HepG2 (cell line): Measurements from ENCODE around the gene PIM3. TPM values are rescaled to one million over a fixed set of nuclear protein-coding genes. Genes with fewer than 3 reads are reported as not detected.

ENCODE experiments used
- ATAC-seq: fragments of 200-7000 bp; cut with Tn5 transposase; 3 replicates; pipeline ENCODE4 v1.9.1; 2020; ENCODE audit warnings: mild to moderate bottlenecking, moderate library complexity
- BruUV-seq: library from RNA; stranded (reverse); fragments of 400-500 nt; replicated peaks from 2 replicates; lab custom pipeline; 2021; lab: Mats Ljungman, UMichigan
- CTCF ChIA-PET: fragments of 300-600 bp; formaldehyde crosslinking; extraction: SDS; loops from one replicate; lab custom pipeline; 2021; ENCODE audit warnings: low total read pairs, inconsistent platforms, low intra/inter-chr PET ratio; lab: Yijun Ruan, JAX
- POLR2A ChIA-PET: fragments of 350-600 bp; sonication (Branson Sonifier 250); formaldehyde crosslinking; loops from one replicate; lab custom pipeline; 2020; ENCODE audit warnings: antibody characterized with exemption, inconsistent platforms; lab: Yijun Ruan, JAX
- DNase-seq: peaks from one replicate; pipeline ENCODE4 v3.0.0-alpha.2; 2015; ENCODE audit warnings: low spot score
- FAIRE-seq: peaks from 3 replicates; lab custom pipeline; 2011; peaks lifted over from hg19 to GRCh38; lab: Jason Lieb, UNC
- H2AFZ ChIP-seq: one replicate; pipeline ENCODE4 v1.6.1; 2011; ENCODE audit warnings: low read length, inconsistent platforms
- H3K27ac ChIP-seq: fragments of 300-600 bp; 3 replicates; pipeline ENCODE4 v1.8.0; 2011; ENCODE audit warnings: mixed run types, mild to moderate bottlenecking, mixed read lengths, low read length, inconsistent platforms; ENCODE audit not compliant: insufficient read depth; ENCODE audit errors: extremely low read length
- H3K27me3 ChIP-seq, 2 experiments: fragments of 200-600 bp in 1 of 2; 2 replicates in 1 of 2; 3 replicates in 1 of 2; pipeline versions ENCODE4 v1.6.0 to v1.8.0; 2011; ENCODE audit warnings: low read length in 2 of 2, mild to moderate bottlenecking in 2 of 2, moderate library complexity in 2 of 2, inconsistent platforms in 1 of 2; ENCODE audit not compliant: insufficient read depth in 2 of 2, control insufficient read depth in 1 of 2
- H3K36me3 ChIP-seq, 2 experiments: fragments of 200-600 bp in 1 of 2; replicated peaks in 1 of 2; 2 replicates in 1 of 2; 3 replicates in 1 of 2; pipeline versions ENCODE4 v1.5.1 to v1.8.0; 2011; ENCODE audit warnings: low read length in 2 of 2, inconsistent platforms in 1 of 2; ENCODE audit not compliant: insufficient read depth in 2 of 2, control insufficient read depth in 1 of 2
- H3K4me1 ChIP-seq: 2 replicates; pipeline ENCODE4 v1.5.1; 2012; ENCODE audit warnings: low read length, inconsistent platforms; ENCODE audit not compliant: insufficient read depth
- H3K4me2 ChIP-seq: 2 replicates; pipeline ENCODE4 v1.6.0; 2011; ENCODE audit warnings: low read depth, low read length, inconsistent platforms
- H3K4me3 ChIP-seq, 3 experiments: fragments of 200-600 bp in 1 of 3; sonication (generic), shearing (Covaris generic) in 1 of 3; replicated peaks in 1 of 3; 2 replicates each; pipeline ENCODE4 v1.5.1; 2011 to 2016; ENCODE audit warnings: low read length in 3 of 3, inconsistent platforms in 2 of 3, low read depth in 2 of 3, mild to moderate bottlenecking in 2 of 3, control low read depth in 1 of 3, mixed read lengths in 1 of 3; ENCODE audit not compliant: insufficient read depth in 1 of 3
- H3K79me2 ChIP-seq: one replicate; pipeline ENCODE4 v1.6.1; 2011; ENCODE audit warnings: low read length, inconsistent platforms; ENCODE audit not compliant: insufficient read depth
- H3K9ac ChIP-seq: 2 replicates; pipeline ENCODE4 v1.6.0; 2011; ENCODE audit warnings: mild to moderate bottlenecking, low read depth, low read length, inconsistent platforms; ENCODE audit not compliant: insufficient read depth
- H3K9me3 ChIP-seq: 2 replicates; pipeline ENCODE4 v1.5.1; 2012; ENCODE audit warnings: mild to moderate bottlenecking, low read length
- H4K20me1 ChIP-seq: 2 replicates; pipeline ENCODE4 v1.6.0; 2011; ENCODE audit warnings: inconsistent platforms, mild to moderate bottlenecking, low read length, moderate library complexity; ENCODE audit not compliant: insufficient read depth
- DMAP1 ChIP-seq: IDR thresholded peaks from 2 replicates; pipeline ENCODE4 v1.6.1; 2016
- DPF2 ChIP-seq: sonication (generic); formaldehyde crosslinking; IDR thresholded peaks from 2 replicates; pipeline ENCODE4 v1.4.0; 2020; ENCODE audit warnings: mild to moderate bottlenecking, low read depth, missing genetic modification reagents, borderline replicate concordance
- NR2C2 ChIP-seq: sonication (generic); formaldehyde crosslinking; IDR thresholded peaks from 2 replicates; pipeline ENCODE4 v1.4.0; 2020; ENCODE audit warnings: missing genetic modification reagents, mild to moderate bottlenecking, moderate library complexity, borderline replicate concordance
- RNF2 ChIP-seq: fragments of 450-650 bp; conservative IDR thresholded peaks from 2 replicates; pipeline ENCODE4 v1.6.1; 2016; ENCODE audit warnings: low read depth
- SMC3 ChIP-seq: IDR thresholded peaks from 2 replicates; pipeline ENCODE4 v1.6.1; 2011; ENCODE audit warnings: low read length, improper control_type of control experiment
- ZNF331 ChIP-seq: sonication (generic); formaldehyde crosslinking; IDR thresholded peaks from 2 replicates; pipeline ENCODE4 v1.4.0; 2020; ENCODE audit warnings: missing genetic modification reagents
- ZNF678 ChIP-seq: sonication (generic); formaldehyde crosslinking; IDR thresholded peaks from 2 replicates; pipeline ENCODE4 v1.4.0; 2020; ENCODE audit warnings: mild to moderate bottlenecking, missing genetic modification reagents
- ZNF703 ChIP-seq: sonication (generic); formaldehyde crosslinking; IDR thresholded peaks from 2 replicates; pipeline ENCODE4 v1.5.1; 2020; ENCODE audit warnings: missing genetic modification reagents, mild to moderate bottlenecking, moderate library complexity, borderline replicate concordance
- ZNF709 ChIP-seq: sonication (generic); formaldehyde crosslinking; IDR thresholded peaks from 2 replicates; pipeline ENCODE4 v1.5.0; 2020; ENCODE audit warnings: mild to moderate bottlenecking, missing genetic modification reagents
- ZNF724P ChIP-seq: sonication (generic); formaldehyde crosslinking; IDR thresholded peaks from 2 replicates; pipeline ENCODE4 v1.8.0; 2022; ENCODE audit warnings: missing genetic modification reagents, borderline replicate concordance
- ZNF777 ChIP-seq: sonication (generic); formaldehyde crosslinking; IDR thresholded peaks from 2 replicates; pipeline ENCODE4 v1.4.0; 2020; ENCODE audit warnings: missing genetic modification reagents
- ZNF780A ChIP-seq: sonication (generic); formaldehyde crosslinking; IDR thresholded peaks from 2 replicates; pipeline ENCODE4 v1.8.0; 2022; ENCODE audit warnings: mild to moderate bottlenecking, missing genetic modification reagents, moderate library complexity
- WGBS: methylation state at CpG from one replicate; pipeline ENCODE4 v1.1.6; 2017; ENCODE audit warnings: low lambda C conversion rate; 5-methylcytosine and 5-hydroxymethylcytosine counted together
- in situ Hi-C: cut with HindIII; loops from 2 replicates; pipeline ENCODE4 v1.10.0; 2017; ENCODE audit warnings: low pct_unique_long_range_greater_than_20kb; ENCODE audit not compliant: extremely low pct_ligation_motif_present
- intact Hi-C: fragments of 100-400 bp; cut with micrococcal nuclease; formaldehyde crosslinking; loops from one replicate; pipeline ENCODE4 v1.10.0; 2022; ENCODE audit not compliant: unreplicated experiment
- polyA plus RNA-seq, 8 experiments: library from polyadenylated mRNA; depleted of rRNA in 3 of 8; stranded (reverse) in 7 of 8; unstranded in 1 of 8; fragments of >200 nt; fragmentation: Illumina TruSeq in 4 of 8; extraction: Trizol in 4 of 8; gene quantifications; 2 replicates each; pipeline versions ENCODE4 v1.2.1 to v1.2.3, GENCODE V29; 2011 to 2016; ENCODE audit warnings: low read depth in 4 of 8, missing spikeins in 1 of 8, mixed read lengths in 1 of 8; ENCODE audit not compliant: insufficient read depth in 1 of 8
- total RNA-seq, 5 experiments: library from RNA; depleted of rRNA; stranded (reverse); fragments of >200 nt; fragmentation: Illumina TruSeq; extraction: Trizol; gene quantifications; 2 replicates each; pipeline ENCODE4 v1.2.3, GENCODE V29; 2016; ENCODE audit warnings: low read depth in 1 of 5
- TF ChIP-seq, protein P1 (sequence below): sonication (generic); formaldehyde crosslinking; IDR thresholded peaks from 2 replicates; pipeline ENCODE4 v1.8.1; 2022; ENCODE audit warnings: mild to moderate bottlenecking, missing genetic modification reagents
- TF ChIP-seq, protein P2 (sequence below): sonication (generic); formaldehyde crosslinking; IDR thresholded peaks from 2 replicates; pipeline ENCODE4 v1.4.0; 2020; ENCODE audit warnings: missing genetic modification reagents
- TF ChIP-seq, protein P3 (sequence below): sonication (generic); formaldehyde crosslinking; IDR thresholded peaks from 2 replicates; pipeline ENCODE4 v1.8.1; 2023; ENCODE audit warnings: missing genetic modification reagents, mild to moderate bottlenecking, borderline replicate concordance
- TF ChIP-seq, protein P4 (sequence below): sonication (generic); formaldehyde crosslinking; IDR thresholded peaks from 2 replicates; pipeline ENCODE4 v1.4.0; 2020; ENCODE audit warnings: missing genetic modification reagents

Gene PIM3
- total and polyA plus RNA-seq, 2 of the 13 experiments (the other 11 are each of a cell fraction or from before 2014, with no cell fraction given) = 21.6 to 31.2 TPM

DNA sequence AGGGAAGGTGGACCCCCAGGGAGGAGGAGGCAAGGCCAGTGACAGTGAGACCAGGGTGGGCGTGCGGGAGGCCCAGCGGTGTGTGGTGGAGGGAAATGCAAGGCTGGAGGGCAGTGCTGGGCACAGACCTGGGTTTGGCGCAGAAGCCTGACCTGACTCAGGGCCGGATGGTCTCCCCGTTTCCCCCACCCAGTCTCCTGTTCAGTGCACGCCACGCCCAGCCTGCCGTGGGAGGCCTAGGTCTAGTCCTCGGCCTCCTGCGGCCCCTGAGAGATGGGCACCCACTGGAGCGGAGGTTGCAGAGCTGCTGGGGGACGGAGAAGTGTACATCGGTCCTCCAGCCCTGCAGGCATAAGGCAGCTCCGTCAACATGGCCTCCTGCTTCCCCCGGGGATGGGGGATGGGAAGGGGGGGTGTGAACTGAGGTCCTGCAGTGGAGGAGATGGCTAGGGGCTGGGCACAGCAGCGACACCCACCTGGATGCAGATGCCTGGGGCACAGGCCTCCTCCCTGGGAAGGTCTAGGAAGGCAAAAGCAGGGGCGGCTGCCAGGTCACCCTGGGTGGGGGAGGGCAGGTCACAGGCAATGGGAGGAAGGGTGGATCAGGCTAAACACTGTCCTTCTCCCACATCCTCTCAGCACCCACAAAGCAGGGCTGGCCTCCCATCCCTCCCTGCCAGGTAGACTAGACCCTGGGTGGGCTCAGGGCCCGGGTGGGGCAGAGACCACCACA, 36.1 kb downstream of the PIM3 start:
- TF ChIP-seq ZNF331 (CRISPR knock-in tag) (no peak), SMC3 (no peak), ZNF724P (CRISPR knock-in tag) (no peak)
- TF ChIP-seq, protein P1, sequence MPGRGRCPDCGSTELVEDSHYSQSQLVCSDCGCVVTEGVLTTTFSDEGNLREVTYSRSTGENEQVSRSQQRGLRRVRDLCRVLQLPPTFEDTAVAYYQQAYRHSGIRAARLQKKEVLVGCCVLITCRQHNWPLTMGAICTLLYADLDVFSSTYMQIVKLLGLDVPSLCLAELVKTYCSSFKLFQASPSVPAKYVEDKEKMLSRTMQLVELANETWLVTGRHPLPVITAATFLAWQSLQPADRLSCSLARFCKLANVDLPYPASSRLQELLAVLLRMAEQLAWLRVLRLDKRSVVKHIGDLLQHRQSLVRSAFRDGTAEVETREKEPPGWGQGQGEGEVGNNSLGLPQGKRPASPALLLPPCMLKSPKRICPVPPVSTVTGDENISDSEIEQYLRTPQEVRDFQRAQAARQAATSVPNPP = no peak
- Histone ChIP-seq H2AFZ (no peak overlapping the region), H3K4me3 (no peak overlapping the region), H3K4me2 (no peak overlapping the region), H3K27ac (no peak overlapping the region), H3K79me2 (no peaks in the 10 kb centered on the region), H4K20me1 (no peaks in the 10 kb centered on the region), H3K27me3 (peaks cover 3 to 11% of the 10 kb centered on the region in 2 experiments; a peak in 4 of 5 replicates), H3K9me3 (no peaks in the 10 kb centered on the region), H3K4me1 (peaks cover 7% of the 10 kb centered on the region), H3K9ac (no peak overlapping the region), H3K36me3 (no peaks in the 10 kb centered on the region)
- no TSS peak for BruUV-seq
- FAIRE-seq (no peak), ATAC-seq (no peak), DNase-seq (no peak)
- 73% methylated on average over 3 of the region's 19 CpGs for WGBS
- in situ Hi-C loops = no loop called here
- POLR2A ChIA-PET = no interaction called here
- intact Hi-C loops = no loop called here
- CTCF ChIA-PET = no interaction called here

DNA sequence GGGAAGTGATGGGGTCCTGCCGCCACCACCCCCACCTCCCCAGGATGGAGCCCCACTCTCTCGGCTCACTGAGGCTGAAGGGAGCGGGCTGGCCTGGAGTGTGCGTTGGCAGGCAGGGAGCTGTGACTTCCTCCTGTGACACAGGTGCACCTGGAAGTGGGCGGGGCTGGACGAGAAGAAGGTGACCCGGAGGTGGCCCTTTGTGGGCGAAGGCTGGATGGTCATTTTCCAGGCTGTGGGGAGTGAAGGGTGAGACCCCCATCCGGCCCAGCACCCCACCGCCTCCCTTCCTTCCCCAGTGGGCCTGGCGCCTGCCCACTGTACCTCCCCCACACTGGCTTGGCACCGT, 36.7 kb downstream of the PIM3 start:
- FAIRE-seq (no peak), DNase-seq (no peak), ATAC-seq (no peak)
- Histone ChIP-seq H2AFZ (no peak overlapping the region), H3K4me3 (no peak overlapping the region), H3K9me3 (no peaks in the 10 kb centered on the region), H4K20me1 (no peaks in the 10 kb centered on the region), H3K27me3 (peaks cover 6 to 17% of the 10 kb centered on the region in 2 experiments; a peak in 4 of 5 replicates), H3K9ac (no peak overlapping the region), H3K36me3 (no peaks in the 10 kb centered on the region), H3K27ac (no peak overlapping the region), H3K4me1 (peaks cover 7% of the 10 kb centered on the region), H3K79me2 (no peaks in the 10 kb centered on the region), H3K4me2 (no peak overlapping the region)
- ChIA-PET CTCF (no interaction called here), POLR2A (no interaction called here)
- in situ Hi-C loops = no loop called here
- WGBS = 40% methylated on average over 3 of the region's 12 CpGs
- intact Hi-C loops = no loop called here
- no TSS peak for BruUV-seq
- TF ChIP-seq ZNF780A = no peak
- no peak for TF ChIP-seq ZNF709 (CRISPR knock-in tag)
- TF ChIP-seq ZNF777 = no peak
- TF ChIP-seq DMAP1 = no peak
- TF ChIP-seq, protein P2, sequence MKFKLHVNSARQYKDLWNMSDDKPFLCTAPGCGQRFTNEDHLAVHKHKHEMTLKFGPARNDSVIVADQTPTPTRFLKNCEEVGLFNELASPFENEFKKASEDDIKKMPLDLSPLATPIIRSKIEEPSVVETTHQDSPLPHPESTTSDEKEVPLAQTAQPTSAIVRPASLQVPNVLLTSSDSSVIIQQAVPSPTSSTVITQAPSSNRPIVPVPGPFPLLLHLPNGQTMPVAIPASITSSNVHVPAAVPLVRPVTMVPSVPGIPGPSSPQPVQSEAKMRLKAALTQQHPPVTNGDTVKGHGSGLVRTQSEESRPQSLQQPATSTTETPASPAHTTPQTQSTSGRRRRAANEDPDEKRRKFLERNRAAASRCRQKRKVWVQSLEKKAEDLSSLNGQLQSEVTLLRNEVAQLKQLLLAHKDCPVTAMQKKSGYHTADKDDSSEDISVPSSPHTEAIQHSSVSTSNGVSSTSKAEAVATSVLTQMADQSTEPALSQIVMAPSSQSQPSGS (CRISPR knock-in tag) = no peak
- TF ChIP-seq, protein P3, sequence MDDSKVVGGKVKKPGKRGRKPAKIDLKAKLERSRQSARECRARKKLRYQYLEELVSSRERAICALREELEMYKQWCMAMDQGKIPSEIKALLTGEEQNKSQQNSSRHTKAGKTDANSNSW (CRISPR knock-in tag) = no peak
- TF ChIP-seq ZNF703 (CRISPR knock-in tag) = no peak
- no peak for TF ChIP-seq ZNF678 (CRISPR knock-in tag)
- no peak for TF ChIP-seq DPF2 (CRISPR knock-in tag)
- no peak for TF ChIP-seq NR2C2 (CRISPR knock-in tag)
- TF ChIP-seq, protein P4, sequence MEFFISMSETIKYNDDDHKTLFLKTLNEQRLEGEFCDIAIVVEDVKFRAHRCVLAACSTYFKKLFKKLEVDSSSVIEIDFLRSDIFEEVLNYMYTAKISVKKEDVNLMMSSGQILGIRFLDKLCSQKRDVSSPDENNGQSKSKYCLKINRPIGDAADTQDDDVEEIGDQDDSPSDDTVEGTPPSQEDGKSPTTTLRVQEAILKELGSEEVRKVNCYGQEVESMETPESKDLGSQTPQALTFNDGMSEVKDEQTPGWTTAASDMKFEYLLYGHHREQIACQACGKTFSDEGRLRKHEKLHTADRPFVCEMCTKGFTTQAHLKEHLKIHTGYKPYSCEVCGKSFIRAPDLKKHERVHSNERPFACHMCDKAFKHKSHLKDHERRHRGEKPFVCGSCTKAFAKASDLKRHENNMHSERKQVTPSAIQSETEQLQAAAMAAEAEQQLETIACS (CRISPR knock-in tag) = no peak
- no peak for TF ChIP-seq RNF2
